HG03135 (cell line): ENCODE measurements around the gene A3GALT2.

Source experiments
- ATAC-seq: cut with Tn5 transposase; IDR thresholded peaks from one replicate; pipeline ENCODE4 v1.9.1; 2021; ENCODE audit warnings: mild to moderate bottlenecking, moderate library complexity; ENCODE audit not compliant: unreplicated experiment

A3GALT2 gene

GRCh38 chr1:33274446-33274845 lies 46.5 kb downstream of the A3GALT2 start:
- ATAC-seq = no peak

GRCh38 chr1:33273961-33274371 lies 46.9 kb downstream of the A3GALT2 start:
- ATAC-seq = no peak

GRCh38 chr1:33273406-33273805 lies 47.5 kb downstream of the A3GALT2 start:
- no peak for ATAC-seq

DNA sequence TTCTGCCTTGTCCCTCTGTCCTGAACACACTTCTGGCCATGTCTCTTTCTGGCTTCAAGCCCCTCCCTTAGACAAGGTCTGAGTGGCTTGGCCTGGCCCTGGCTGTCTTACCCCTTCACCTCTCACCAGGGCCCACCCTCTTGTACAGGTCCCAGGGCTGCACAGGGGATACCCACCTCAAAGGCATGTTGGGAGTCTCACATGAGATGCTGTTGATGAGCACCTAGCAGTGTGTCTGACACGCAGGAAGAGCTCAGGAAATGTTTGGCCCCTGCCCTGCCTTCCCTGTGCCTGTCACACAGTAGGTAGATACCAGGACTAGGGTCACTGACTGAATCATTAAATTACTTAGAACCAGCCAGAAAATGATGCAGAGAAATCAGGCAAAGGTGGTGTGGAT lies 48.0 kb downstream of the A3GALT2 start:
- no peak for ATAC-seq

DNA sequence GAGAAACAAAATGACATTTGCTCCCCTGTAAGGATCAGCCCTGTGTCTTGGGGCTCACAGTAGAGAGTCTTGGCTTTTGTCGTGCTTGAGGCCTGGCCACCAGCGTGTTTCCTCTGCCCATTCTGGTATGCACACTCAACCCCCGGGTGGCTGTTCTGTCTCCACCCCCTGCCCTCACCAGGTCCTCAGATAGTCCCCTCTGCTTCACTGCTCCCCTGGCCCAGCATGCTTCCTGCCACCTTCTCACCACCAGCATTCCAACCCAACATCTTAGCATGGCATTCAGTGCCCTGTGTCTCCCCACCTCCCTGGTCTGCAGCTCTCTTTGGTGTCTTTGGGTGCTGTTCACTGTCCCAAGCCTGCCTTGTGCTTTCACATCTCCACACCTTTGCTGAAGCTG lies 48.4 kb downstream of the A3GALT2 start:
- no peak for ATAC-seq

DNA sequence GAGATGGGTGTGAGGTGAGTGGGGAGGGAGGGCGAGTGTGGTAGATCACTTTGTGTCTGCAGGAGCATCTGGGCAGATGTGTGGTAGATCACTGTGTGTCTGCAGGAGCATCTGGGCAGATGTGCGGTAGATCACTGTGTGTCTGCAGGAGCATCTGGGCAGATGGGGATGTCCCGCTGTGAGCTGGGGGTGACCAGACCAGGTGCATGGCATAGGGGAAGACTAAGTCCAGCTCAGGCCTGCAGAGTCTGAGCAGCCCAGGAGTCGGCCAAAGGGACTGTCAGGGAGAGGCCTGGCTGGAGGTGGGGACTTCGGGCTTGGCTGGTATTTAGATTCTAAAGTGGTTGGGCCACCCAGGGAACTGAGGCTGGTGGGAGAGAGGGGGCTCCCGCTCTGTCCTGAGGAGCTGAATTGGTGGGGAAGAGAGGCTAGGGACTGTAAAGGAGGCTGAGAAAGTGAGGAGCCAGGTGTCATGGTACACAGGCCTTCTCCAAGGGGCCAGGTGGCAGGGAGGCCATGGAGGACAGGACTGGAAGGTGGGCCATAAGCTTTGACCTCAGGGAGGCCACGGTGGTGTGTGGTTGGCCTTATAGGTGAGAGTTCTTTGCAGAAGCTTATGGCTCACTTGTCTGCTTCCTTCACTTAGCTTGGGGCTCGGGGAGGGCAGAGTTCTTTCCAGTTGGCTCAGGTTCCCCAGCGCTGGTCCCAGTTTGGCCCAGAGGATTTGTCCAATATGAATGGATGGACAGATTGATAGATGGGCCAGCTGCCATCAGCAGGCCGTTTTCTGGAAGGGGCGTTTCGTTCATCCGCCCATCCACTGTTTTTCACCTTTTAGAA lies 49.0 kb downstream of the A3GALT2 start:
- ATAC-seq = no peak

DNA sequence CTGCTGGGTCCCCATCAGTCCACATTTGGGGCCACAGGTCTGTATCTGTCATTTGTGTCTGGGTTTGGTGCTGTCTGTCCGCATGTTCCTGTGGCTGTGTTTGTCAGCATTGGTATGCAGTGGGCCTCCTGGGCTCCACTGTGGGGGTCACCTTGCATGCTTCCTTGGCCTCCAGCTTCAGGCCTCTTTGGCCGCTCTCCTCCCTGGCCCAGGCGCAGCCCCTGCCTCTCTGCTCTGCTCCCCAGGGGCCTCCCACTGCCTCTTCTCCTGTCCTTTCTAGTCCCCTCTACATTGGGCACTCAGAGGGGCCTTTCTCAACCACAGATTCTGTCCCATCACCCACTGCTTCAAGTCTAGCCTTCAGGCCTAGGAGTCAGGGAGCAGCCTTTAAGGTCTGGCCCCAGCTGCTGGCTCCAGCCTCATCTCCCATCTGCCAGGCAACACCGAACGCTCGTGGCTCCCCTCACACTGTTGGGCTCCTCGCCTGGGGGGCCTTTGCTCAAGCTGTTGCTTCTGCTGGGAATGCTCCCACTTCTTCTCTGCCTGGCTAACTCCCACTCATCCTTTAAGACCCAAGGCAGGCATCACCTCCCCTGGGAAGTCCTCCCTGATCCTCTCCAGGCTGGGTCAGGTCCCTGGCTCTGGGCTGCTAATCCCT lies 50.0 kb downstream of the A3GALT2 start:
- ATAC-seq = no peak

- no peak for ATAC-seq
Observed at GRCh38 chr1:33270379-33270778, 50.5 kb downstream of the A3GALT2 start.

DNA sequence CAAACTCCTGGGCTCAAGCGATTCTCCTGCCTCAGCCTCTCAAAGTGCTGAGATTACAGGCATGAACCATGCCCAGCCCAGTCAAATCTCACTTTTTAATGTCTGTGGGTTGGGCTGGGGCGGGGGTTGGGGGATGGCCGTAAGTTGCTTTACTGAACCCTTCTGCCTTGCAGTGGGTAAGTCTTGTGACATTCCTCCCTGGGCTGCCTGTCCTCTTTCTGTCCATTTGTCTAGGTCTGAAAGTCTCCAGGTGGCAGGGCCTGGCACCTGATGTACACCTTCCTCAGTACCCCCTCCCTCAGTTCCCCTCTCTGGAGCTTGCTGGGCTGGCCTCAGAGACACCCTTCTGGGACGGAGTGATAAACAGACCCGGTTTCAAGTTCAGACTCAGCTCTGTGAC lies 51.3 kb downstream of the A3GALT2 start:
- no peak for ATAC-seq

DNA sequence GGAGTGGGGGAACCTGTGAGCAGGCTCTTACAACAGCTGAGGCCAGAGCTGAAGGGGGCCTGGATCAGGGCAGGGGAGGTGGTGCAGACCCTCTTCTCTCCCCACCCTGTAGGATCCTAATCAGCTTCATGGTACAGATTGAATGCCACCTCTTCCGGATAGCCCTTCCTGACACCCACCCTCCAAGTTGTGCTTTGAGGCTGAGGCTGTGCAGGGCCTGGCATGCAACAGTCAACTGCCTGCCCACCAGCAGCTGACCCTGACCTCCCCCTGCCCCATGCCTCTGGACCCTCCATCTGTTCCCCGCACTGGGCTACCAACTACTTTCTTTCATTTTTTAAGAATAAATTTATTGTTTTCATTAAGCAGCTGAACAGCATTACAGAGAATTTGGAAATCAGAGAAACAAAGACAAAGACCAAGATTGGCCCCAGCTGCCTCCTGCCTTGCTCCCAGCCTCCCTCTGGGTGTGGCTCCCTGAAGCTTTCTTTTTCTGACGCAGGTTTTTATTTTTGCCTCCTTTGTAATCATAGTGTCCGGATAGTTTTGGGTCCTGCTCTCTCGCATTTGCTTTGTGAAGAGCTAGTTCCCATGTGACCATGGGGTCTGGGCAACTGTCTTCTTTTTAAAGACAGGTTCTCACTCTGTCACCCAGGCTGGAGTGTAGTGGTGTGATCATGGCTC lies 51.8 kb downstream of the A3GALT2 start:
- no peak for ATAC-seq

DNA sequence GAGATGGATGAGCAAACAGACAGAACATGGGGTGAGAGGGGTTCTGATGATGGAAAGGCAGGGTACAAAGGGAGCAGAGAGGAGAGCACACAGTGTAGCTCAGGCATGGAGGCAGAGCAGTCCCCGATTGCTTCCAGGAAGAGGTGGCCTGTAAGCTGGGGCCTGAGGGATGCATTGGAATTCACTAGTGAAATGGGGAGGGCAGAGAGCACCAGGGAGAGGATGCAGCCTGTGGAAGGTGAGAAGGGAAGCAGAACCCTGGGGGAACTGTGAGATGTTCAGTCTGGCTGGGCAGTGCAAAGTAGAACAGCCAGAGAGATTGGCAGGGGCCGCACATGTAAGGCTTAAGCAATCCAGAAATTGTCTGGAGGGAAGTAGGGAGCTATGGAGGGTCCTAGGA lies 52.4 kb downstream of the A3GALT2 start:
- no peak for ATAC-seq

DNA sequence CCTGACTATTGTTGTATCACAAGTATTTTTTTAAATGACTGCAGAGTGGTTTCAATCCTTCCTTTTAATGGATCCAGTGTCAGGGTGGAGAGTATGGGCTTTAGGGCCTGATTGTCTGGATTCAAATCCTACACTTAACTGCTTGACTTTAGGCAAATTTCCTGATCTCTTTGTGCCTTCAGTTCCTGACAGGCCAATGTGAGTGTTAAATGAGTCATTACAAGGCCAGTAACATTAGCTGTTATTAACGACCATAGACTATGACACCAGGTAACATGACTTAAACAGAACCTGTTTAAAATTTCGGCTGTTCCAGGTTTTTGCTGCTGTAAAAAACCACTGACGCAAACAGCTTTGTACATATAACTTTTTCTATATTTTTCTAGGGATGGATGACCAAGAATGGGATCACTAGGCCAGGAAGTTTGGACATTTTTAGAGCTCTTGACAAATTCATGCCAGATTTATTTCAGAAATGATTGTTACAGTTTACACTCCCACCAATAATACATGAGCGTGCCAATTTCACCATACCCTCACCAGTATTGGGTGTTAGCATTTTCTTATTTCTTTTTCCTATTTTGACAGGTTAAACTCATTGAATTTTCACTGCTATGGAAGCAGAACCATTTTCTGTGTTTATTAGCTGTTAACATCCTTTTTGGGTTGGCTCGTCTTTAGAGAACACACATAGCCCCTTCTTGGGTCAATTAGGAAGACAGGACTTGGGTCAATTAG lies 53.3 kb downstream of the A3GALT2 start:
- no peak for ATAC-seq

GRCh38 chr1:33266766-33267165 lies 54.1 kb downstream of the A3GALT2 start:
- no peak for ATAC-seq

DNA sequence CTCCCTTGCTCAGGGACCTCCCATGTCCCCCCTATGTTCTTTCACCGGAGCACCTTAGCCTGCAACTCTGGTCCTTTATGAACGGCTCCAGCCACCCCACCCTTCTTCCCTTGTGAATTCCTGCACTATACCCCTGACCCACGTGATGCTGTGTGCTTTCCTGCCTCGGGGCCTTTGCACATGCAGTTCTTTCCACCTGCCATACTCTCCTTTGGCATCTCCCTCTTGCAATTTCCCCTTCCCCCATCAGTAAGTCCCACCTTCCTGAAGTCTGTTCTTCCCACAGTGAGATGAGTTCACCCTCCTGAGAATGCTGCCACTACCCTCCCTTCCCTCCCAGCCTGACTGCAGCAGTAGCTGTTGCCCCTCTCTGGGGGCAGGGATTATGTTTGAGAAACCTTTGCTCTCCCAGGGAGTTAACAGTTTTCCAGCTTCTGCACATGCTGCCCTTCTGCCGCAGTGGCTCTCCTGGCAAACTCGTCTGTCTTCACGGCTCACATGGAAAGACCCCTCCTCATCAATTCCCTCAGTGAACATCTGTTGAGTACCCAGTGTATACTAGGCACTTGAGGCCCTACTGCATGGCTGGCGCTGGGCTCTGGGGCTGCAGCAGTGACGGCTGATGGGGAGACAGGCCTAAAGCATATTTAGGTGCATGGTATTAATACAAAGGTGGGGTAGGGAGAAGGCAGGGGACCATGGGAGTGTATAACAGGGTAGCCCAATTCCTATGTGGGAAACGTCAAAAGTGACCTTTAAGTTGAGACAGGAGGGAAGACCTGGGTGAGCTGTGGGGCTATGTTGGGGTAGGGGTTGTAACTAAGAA lies 54.9 kb downstream of the A3GALT2 start:
- no peak for ATAC-seq

GRCh38 chr1:33263890-33264504 lies 56.9 kb downstream of the A3GALT2 start:
- no peak for ATAC-seq

DNA sequence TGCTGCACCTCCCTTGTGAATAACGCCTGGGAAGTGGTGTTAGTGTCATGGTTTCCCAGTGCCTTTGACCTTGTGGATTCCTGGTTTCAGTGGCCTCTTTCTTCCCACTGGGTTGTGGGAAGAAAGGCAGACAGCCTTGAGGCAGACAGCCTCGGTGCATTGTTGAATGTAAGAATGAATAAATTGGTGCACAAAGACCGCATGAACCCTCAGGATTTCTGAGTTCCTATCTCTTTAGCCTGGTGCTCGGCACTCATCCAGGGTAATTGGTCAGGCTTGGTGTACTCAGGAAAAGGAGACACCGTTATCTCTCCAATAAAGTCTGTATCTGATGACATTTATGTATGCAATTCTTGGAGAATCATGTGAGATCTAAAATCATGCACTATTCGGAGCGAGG lies 59.6 kb downstream of the A3GALT2 start:
- ATAC-seq = no peak

DNA sequence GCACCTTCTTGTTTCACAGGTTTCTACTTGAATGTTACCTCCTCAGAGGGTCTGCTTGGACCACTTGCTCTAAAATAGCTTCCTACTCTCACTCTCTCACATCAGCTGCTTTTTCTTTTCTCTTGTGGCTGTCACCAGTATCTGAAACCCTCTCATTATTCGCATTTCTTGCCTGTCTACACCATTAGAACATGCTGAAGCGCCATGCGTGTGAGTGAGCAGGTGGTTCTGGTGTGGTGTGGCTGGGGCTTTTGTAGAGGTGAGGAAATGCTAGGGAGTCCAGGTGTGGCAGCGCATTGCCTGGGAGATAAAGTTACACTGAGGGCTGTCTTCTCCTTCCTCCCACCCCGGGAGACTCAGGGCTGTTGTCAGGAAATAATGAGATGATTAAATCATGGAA lies 60.5 kb downstream of the A3GALT2 start:
- ATAC-seq = no peak

DNA sequence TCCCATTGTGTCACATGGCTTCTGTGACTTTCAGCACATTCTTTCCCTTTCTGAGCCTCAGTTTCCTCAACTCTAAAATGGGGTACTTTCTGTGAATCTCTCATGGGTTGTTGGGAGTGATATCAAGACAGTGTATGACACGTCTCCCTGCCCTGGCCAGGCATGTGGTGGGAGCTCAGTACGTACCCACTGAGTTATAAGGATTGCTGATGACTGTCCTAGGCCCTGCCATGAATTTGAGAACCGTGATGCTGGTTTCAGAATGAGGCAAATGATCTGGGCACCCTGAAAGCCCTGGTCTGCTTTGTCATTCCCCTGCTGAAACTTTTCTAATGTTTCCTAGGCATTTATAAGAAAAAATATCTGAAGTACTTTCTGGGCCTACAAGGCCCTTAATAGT lies 61.0 kb downstream of the A3GALT2 start:
- ATAC-seq = no peak

- no peak for ATAC-seq
Observed at GRCh38 chr1:33258788-33259274, 62.1 kb downstream of the A3GALT2 start.
